Right lung (tissue), 5 donors: ENCODE data around the gene C5orf63. TPM values are rescaled to one million over a fixed set of nuclear protein-coding genes. Genes with fewer than 3 reads are reported as not detected.
"Not testable (repeated sequence)": the region's sequence is repeated elsewhere in the genome, so short reads cannot be mapped to it uniquely, and the experiment has no call there.

Source experiments
- DNase-seq, 2 donors: peaks; one replicate each; pipeline ENCODE4 v3.0.0-alpha.2; 2013
- polyA plus RNA-seq, 5 donors: library from polyadenylated mRNA; unstranded; fragments of 120-200 nt; gene quantifications; one replicate each; pipeline versions ENCODE4 v1.2.1 to v1.2.3, GENCODE V29; 2013; ENCODE audit warnings: inconsistent platforms in 1 of 5, low replicate concordance in 1 of 5; ENCODE audit not compliant: insufficient read length in 5 of 5, insufficient read depth in 1 of 5

Gene C5orf63
- polyA plus RNA-seq, 5 donors: 10.4 to 21.5 (median 17.8) TPM

DNA sequence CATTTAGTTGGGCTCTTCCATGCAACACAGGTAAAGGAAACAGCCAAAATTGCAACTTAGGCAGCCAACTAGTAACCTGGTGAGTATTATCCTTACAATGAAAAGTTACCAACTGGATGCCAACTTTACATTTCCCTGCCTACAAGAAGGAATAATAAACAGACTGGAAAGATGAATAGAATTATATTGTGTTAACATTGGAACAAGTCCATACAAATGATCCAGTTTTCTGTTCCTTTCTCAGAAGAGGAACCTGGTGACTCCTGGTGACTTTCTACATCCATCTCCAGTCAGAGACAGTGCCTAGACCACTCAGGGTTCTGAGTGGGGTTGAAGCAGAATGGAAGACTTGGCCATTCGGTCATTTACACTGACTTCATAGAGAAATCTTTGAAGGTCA lies 63.5 kb downstream of the C5orf63 start:
- no peak for DNase-seq

DNA sequence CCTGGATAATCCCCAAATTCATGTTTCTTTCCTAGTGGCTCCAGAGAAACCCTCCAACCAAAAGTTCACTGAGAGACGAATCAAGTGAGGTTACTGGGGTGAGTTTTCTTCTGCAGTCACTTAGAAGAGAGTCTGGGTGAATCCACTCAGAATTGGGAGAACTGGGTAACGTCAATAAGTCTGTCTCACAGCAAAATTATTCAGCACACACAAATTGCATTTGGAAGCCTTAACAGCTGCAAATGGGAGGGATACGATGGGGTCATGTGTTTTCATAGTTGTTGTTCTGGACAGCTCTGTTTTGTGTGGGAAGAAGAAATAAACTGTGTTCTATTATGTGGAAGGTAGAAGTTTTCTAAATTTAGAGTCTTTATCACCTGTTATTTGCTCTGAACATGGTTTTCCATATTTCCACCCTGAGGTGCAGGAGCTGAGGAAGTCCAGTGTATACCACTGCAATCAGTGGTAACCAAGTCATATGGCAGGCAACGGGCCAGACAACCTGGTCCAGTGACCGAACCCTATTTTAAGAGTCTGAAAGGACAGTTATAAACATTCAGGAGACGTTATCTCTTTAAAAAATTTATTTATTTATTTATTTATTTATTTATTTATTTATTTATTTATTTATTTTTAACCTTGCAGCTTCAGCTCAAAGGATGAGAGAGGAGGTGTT lies 64.9 kb downstream of the C5orf63 start:
- DNase-seq: no peak

DNA sequence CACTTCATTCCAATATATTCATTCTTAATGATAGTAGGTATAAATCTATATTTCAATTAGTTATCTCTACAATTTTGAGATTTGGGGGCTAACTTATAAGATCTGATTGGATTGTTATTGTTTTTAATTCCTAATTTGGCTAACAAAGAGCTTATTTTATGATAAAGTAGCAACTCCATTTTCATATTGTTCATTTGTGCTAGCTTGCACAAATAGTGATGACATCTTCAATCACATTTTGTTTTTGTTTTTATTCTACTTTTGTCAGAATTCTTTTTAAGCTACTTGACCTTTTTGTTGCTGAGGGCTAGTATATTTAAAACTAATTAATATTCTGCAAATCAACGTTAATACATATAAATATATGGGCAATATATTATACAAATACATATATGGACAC lies 65.8 kb downstream of the C5orf63 start:
- DNase-seq: no peak

DNA sequence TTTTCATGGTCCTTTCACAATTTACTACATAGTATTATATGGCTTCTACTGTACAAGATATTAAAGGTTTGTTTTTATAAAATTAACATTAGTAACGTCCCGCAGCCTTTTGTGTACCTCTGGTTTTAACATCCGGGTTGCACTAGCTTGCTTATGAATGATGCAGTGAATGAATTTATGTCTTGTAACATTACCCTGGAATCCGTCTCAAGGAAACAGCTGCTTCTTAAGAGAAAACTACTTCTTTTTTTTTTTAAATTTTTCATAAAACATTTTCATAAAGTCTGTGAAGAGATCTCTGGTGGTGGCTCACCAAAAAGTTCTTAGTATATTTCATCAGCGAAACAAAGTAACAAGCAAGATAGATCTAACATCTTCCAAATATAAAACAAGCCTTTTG lies 66.6 kb downstream of the C5orf63 start:
- DNase-seq: no peak

DNA sequence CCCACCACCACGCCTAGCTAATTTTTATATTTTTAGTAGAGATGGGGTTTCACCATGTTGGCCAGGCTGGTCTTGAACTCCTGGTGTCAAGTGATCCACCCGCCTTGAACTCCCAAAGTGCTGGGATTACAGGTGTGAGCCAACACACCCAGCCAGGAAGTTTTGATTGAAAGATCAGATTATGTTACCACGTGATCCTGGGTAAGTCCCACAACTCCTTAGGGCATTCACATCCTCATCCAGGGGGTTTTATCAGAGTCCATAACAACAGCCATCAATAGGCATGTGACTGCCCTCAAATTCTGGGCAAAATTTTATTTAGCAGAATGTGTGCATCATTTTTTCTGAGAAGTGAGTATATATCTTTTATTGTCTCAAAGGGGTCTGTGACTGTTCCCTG lies 68.0 kb downstream of the C5orf63 start:
- DNase-seq: not testable (repeated sequence)

DNA sequence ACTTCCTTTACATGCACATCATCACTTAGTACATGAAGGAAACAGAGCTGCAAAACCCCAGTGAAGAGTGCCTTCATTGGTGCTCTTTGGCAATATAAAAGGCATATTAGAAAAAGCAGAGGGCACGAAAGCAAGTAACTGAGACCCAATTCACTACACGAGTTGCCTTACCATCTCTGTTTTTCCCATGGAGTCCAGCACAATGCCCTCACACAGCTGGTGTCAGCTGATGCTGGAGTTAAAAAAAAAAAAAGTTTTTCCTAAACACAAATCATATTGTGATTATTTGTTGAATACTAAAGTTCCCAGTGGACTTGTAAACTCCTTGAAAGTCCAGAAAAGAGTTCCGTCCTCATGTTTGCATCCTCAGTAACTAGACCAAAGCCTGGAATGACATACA lies 68.6 kb downstream of the C5orf63 start:
- no peak for DNase-seq

DNA sequence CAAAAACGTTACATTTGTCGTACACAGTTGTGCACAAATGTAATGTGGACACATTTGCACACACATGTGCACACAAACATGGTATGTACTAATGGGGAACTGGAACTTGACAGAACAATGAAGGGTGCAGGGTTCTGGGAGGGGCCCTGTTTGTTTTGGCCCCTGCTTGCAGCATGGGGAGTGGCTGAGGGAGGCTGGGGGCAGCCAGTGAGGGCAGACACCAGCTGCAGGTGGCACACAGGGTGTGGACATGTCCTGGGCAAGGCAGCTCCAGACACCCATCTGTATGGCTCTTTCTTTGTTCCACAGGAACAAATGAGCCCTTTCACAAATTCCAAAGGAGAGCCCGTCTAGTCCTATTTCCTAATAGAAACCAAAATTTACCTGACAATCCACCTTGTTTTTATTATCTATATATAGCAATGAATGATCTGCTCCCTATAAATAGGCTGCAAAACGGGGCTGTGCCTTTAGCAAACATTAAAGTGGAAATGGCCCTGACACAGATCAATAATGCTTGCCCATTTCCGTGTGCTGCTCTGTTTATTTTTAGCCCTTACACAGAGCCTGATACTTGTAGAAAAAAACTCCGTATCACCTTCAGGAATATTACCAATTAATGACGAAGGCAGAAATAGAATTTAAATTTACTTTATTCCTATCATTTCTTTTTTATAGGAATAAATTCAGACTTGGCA lies 69.4 kb downstream of the C5orf63 start:
- no peak for DNase-seq

DNA sequence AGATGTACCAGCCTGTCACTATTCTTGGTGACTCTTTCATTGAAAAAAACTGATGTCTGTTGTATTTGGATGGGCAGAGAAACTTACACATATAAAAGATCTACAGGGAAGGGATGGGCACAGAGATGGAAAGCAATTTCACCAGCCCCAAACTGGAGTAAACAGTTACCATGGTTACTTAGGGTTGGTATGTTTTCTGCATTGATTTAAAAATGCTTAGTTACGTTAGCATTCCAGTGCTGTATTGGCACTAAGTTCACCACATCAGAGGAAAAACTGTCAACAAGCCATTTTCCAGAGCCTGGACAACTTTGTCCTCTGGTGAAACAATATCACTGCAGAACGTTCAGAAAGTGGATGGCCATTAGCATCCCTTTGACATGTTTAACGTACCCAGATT lies 70.9 kb downstream of the C5orf63 start:
- no peak for DNase-seq

DNA sequence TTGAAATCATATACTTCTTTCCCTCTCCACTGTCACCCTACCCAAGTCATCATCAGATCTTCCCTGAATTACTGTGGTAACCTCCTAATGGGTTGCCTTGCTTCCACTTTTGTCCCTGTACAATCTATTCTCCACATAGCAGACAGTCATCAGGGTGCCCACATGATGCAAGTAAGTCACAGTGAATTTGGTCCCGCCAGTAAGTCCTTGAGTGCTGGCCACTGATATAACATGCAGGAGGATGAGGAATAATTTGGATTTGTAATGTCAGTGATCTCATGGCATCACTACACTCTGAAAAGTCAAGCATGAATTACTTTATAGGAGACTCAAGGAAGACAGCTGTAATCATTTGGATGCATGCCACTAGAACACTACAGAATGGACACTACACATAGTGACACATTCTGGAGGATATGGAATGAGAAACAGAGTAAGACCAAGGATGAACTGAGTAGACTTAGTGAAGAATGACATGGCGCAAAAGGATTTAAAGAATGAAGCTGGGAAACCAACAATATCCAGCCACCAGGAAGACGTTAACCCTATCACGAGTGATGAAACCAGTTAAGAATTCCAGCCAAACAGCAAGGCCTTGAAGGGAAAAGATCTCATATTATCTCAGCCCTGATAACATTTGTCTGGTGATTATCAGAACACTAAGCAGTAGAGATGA lies 71.5 kb downstream of the C5orf63 start:
- no peak for DNase-seq

Other genes starting within 250 kb of the C5orf63 start
- gene MARCHF3, start 42.9 kb downstream of the C5orf63 start, polyA plus RNA-seq: 1 to 10 TPM; 4.7 to 5.6 (median 5.3) TPM
- 1 to 10 TPM; 1.0 to 1.8 (median 1.5) TPM for gene MEGF10, start 217.3 kb upstream of the C5orf63 start, polyA plus RNA-seq